Brain microvascular endothelial cell (primary cell): Measurements from ENCODE around the gene CD58.
A peak's percentile ranks its signal among the peaks of the same experiment; 100 is the strongest.

Experiments used
- DNase-seq: peaks from one replicate; pipeline ENCODE4 v3.0.0-alpha.2; 2020
- H3K27ac ChIP-seq: fragments of 250-450 bp; sonication (Bioruptor Pico); 2 replicates; pipeline ENCODE4 v1.5.1; 2020; ENCODE audit warnings: mild to moderate bottlenecking, moderate library complexity
- H3K27me3 ChIP-seq: fragments of 250-450 bp; sonication (Bioruptor Pico); replicated peaks from 2 replicates; pipeline ENCODE4 v1.5.1; 2020; ENCODE audit warnings: mild to moderate bottlenecking
- H3K36me3 ChIP-seq: fragments of 250-450 bp; sonication (Bioruptor Pico); replicated peaks from 2 replicates; pipeline ENCODE4 v1.5.1; 2020; ENCODE audit warnings: mild to moderate bottlenecking
- H3K4me3 ChIP-seq: 2 replicates; pipeline ENCODE4 v1.5.1; 2011; ENCODE audit warnings: low read depth, mild to moderate bottlenecking, control low read depth, low read length, moderate library complexity
- in situ Hi-C: cut with HindIII; loops from 2 replicates; pipeline ENCODE4 v1.10.0; 2017; ENCODE audit warnings: low sequenced_read_pairs, low pct_ligation_motif_present
- TF ChIP-seq, protein P1 (sequence below): IDR thresholded peaks from 2 replicates; pipeline ENCODE4 v1.5.1; 2011; ENCODE audit warnings: low read depth, mild to moderate bottlenecking, moderate library complexity, low read length, control low read depth, inconsistent platforms; ENCODE audit errors: missing control alignments

CD58 gene

DNA sequence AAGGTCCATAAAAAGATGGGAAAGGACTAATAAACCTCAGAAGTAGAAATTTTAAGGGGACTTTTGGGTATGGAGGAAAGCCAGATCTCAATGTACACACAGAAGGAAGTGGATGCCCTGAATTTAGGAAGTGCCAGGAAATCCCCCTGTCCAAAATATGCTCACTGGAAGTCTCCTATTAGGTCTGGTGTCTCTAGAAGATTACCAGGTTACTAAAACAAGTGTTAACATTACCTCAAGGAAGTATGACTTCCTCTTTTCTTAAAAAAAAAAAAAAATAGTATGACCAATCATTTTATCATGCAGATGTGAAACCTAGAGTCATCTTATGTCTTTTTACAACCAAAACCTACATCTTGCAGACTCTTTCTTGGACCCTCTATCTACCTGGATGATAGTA is 30.7 kb downstream of the CD58 start:
- TF ChIP-seq, protein P1, sequence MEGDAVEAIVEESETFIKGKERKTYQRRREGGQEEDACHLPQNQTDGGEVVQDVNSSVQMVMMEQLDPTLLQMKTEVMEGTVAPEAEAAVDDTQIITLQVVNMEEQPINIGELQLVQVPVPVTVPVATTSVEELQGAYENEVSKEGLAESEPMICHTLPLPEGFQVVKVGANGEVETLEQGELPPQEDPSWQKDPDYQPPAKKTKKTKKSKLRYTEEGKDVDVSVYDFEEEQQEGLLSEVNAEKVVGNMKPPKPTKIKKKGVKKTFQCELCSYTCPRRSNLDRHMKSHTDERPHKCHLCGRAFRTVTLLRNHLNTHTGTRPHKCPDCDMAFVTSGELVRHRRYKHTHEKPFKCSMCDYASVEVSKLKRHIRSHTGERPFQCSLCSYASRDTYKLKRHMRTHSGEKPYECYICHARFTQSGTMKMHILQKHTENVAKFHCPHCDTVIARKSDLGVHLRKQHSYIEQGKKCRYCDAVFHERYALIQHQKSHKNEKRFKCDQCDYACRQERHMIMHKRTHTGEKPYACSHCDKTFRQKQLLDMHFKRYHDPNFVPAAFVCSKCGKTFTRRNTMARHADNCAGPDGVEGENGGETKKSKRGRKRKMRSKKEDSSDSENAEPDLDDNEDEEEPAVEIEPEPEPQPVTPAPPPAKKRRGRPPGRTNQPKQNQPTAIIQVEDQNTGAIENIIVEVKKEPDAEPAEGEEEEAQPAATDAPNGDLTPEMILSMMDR: no peak
- no peak overlapping the region for H3K27ac ChIP-seq
- DNase-seq: no peak
- H3K27me3 ChIP-seq: no peaks in the 10 kb centered on the region
- H3K36me3 ChIP-seq: peaks cover 4% of the 10 kb centered on the region
- H3K4me3 ChIP-seq: no peak overlapping the region
- in situ Hi-C loops: no loop called here

DNA sequence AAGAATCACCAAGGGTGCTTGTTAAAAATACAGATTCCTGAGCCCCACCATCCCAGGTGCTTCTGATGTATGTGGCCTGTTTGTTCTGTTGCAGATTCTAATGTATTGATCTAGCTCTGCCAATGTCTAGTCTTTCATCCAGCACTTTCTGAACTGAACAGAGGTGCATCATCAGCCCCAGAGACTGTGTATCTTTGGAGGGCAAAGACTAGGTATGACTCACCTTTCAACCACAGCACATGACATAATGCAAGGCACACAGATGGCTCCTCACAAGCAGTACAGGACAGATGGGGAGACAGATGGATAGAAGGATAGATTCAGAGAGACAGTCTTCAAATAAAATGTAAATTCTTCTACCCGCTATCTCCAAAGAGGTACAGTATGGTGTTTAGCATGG is 32.3 kb downstream of the CD58 start:
- DNase-seq: peak; percentile 25
- peaks cover 5% of the 10 kb centered on the region for H3K36me3 ChIP-seq
- in situ Hi-C loops: no loop called here
- no peak overlapping the region for H3K27ac ChIP-seq
- H3K4me3 ChIP-seq: no peak overlapping the region
- H3K27me3 ChIP-seq: no peaks in the 10 kb centered on the region
- TF ChIP-seq, protein P1: no peak

DNA sequence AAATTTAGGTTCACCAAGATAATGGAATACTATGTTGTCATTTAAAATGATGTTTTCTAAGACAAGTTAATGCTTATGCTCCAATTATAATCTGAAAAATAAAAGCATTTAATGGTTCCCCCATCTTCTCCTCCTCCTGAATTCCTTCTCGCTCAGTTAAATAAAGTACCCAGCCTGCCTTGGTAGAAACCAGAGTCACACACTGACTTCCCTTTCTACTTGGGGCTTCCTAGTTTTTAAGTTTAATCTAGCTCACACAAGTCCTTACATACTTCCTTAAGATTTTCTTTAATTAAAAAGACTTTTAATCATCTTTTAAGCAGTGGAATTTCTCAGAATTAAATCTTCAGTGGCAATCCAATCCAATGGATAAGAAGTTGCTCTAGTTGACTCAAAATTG is 32.9 kb downstream of the CD58 start:
- Histone ChIP-seq H3K36me3 (peaks cover 4% of the 10 kb centered on the region), H3K27ac (no peak overlapping the region)

DNA sequence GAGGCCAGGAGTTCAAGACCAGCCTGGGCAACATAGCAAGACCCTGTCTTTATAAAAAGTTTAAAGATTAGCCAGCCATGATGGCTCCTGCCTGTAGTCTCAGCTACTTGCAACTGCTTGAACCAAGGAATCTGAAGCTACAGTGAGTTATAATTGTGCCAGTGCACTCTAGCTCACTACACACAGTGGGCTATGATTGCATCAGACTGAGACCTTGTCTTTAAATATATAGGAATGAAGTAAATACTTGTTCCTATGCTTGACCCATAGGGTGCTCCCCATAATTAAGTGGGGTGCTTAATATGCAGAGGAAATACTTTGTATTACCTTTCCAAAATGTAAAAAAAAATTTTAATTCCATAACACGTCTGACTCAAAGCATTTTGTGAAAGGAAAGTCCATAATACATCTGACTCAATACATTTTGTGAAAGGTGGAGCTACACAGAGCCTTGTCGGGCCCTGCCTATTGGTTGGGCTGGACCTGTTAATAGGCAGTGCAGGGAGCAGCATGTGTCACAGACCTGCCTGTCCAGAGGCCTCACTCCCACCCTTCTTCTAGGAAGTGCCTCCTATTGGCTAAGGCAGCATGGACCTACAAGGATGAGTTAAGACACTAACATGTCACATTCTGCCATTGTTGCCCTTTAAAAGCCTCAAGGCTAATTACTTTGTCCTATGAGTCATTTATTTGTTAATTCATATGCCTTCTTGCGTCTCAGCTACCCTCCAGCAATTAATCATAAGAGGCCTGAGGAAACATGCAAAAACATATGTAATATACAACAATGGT is 33.6 kb downstream of the CD58 start:
- no peak overlapping the region for H3K27ac ChIP-seq
- peaks cover 3% of the 10 kb centered on the region for H3K36me3 ChIP-seq
- DNase-seq: no peak

More for the DNA sequence above, 32.9 kb downstream of the CD58 start:
- Histone ChIP-seq H3K27me3 (no peaks in the 10 kb centered on the region), H3K4me3 (no peak overlapping the region)
- in situ Hi-C loops: no loop called here
- TF ChIP-seq, protein P1: no peak
- DNase-seq: no peak

DNA sequence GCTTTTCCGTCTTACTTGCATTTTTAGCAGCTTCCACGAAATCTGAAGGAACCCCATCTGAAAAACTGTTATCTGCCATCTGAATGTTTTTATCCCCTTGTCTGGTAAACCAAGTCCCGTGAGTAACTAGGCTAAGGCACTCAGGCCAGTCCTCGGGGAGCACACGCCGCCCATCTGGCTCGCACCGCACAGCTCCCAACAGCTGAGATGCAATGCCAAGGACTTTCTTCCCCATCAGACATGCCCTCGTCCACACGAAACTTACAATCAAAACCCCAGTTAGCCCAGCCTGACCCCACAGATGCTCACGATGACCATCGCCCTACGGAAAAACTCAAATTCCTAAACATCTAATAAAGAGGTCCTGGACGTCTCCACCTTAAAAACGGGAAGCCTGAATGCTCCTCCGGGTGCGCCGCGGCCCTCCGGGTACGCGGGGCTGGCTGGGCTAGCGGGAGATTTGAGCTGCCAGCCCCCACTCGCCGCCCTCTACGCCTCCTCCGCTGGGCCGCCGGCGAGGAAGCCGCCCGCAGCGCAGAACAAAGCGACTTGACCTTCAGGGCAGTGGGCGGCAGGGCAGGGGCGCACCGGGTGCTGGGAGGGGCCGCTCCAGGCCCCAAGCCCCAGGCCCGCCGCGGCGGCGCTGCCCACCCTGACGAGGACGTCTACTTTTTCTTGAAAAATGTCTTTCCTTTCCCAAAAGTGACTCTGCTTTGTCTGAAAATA is 36.6 kb downstream of the CD58 start:
- no peak for DNase-seq
- Histone ChIP-seq H3K27me3 (no peaks in the 10 kb centered on the region), H3K36me3 (peaks cover 3% of the 10 kb centered on the region), H3K27ac (no peak overlapping the region), H3K4me3 (no peak overlapping the region)
- in situ Hi-C loops: no loop called here
- TF ChIP-seq, protein P1: no peak

More for the DNA sequence above, 33.6 kb downstream of the CD58 start:
- TF ChIP-seq, protein P1: no peak
- in situ Hi-C loops: no loop called here
- Histone ChIP-seq H3K27me3 (no peaks in the 10 kb centered on the region), H3K4me3 (no peak overlapping the region)
